ENCODE results near the gene FGF14. TPM values are rescaled to one million over a fixed set of nuclear protein-coding genes. Genes with fewer than 3 reads are reported as not detected.

FGF14 gene
- polyA plus RNA-seq, 1 donor (not counting 4 experiments of a cell fraction or from before 2014, with no cell fraction given) = 0.09 TPM

DNA sequence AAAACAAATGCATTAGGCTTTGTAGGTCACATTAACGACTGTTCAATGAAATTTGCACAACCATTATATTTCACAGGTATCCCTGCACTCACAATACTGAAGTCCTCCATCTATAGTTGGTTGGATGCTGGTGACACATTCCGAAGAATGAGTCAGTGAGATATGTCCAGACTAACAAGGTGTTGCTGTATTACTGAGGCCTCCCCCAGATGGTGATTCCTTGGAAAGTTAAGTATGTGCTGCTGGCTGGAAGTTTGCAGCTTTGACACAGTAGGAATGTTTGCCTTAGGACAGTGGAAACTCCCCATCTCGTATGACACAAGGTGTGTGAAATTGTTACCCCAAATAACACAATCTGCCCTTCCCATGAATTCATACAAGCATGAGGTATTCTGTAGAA lies 46.6 kb downstream of the FGF14 start:
- DNase-seq (ENCODE audit: low read depth, low spot score) = no peak
- Histone ChIP-seq H3K79me2 (ENCODE audit: control insufficient read depth, insufficient read depth, low read length) (no peaks in the 10 kb centered on the region), H3K27me3 (ENCODE audit: control insufficient read depth, extremely low read depth, insufficient read depth, low read length) (no peaks in the 10 kb centered on the region), H3K4me2 (ENCODE audit: control insufficient read depth, extremely low read depth, insufficient read depth, low read depth, low read length) (no peak overlapping the region), H3K4me3 (ENCODE audit: control insufficient read depth in 2 of 3, extremely low read depth in 1 of 3, insufficient read depth in 2 of 3, low read depth in 1 of 3, low read length in 3 of 3) (no peak overlapping the region), H3K27ac (ENCODE audit: control insufficient read depth, insufficient read depth, low read length) (no peak overlapping the region), H3K9ac (ENCODE audit: control insufficient read depth, extremely low read depth, insufficient read depth, low read length) (no peak overlapping the region), H3K9me3 (ENCODE audit: control insufficient read depth, low read depth, low read length) (no peaks in the 10 kb centered on the region), H3K36me3 (ENCODE audit: control insufficient read depth in 2 of 2, extremely low read depth in 1 of 2, insufficient read depth in 2 of 2, low read length in 2 of 2) (no peaks in the 10 kb centered on the region), H3K9me1 (ENCODE audit: control insufficient read depth, extremely low read depth, insufficient read depth, low read length) (no peaks in the 10 kb centered on the region), H3K4me1 (ENCODE audit: control insufficient read depth, extremely low read depth, insufficient read depth, low read length) (no peaks in the 10 kb centered on the region), H4K20me1 (ENCODE audit: control insufficient read depth, extremely low read depth, insufficient read depth, low read length) (no peaks in the 10 kb centered on the region), H2AFZ (ENCODE audit: control insufficient read depth, low read length) (no peak overlapping the region)
- TF ChIP-seq EZH2 (IDR thresholded peaks at IDR 0.05; ENCODE audit: low read length) = no peak
- TF ChIP-seq, protein P1, sequence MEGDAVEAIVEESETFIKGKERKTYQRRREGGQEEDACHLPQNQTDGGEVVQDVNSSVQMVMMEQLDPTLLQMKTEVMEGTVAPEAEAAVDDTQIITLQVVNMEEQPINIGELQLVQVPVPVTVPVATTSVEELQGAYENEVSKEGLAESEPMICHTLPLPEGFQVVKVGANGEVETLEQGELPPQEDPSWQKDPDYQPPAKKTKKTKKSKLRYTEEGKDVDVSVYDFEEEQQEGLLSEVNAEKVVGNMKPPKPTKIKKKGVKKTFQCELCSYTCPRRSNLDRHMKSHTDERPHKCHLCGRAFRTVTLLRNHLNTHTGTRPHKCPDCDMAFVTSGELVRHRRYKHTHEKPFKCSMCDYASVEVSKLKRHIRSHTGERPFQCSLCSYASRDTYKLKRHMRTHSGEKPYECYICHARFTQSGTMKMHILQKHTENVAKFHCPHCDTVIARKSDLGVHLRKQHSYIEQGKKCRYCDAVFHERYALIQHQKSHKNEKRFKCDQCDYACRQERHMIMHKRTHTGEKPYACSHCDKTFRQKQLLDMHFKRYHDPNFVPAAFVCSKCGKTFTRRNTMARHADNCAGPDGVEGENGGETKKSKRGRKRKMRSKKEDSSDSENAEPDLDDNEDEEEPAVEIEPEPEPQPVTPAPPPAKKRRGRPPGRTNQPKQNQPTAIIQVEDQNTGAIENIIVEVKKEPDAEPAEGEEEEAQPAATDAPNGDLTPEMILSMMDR (optimal IDR thresholded peaks at IDR 0.05 in 1 of 3, IDR thresholded peaks at IDR 0.05 in 1 of 3, conservative IDR thresholded peaks at IDR 0.05 in 1 of 3; ENCODE audit: extremely low read depth in 1 of 3, insufficient read depth in 2 of 3, low read length in 3 of 3) = no peak
- dilution Hi-C loops (cut with MboI; ENCODE audit: extremely low pct_ligation_motif_present, low sequenced_read_pairs) = no loop called here
- FAIRE-seq = no peak

DNA sequence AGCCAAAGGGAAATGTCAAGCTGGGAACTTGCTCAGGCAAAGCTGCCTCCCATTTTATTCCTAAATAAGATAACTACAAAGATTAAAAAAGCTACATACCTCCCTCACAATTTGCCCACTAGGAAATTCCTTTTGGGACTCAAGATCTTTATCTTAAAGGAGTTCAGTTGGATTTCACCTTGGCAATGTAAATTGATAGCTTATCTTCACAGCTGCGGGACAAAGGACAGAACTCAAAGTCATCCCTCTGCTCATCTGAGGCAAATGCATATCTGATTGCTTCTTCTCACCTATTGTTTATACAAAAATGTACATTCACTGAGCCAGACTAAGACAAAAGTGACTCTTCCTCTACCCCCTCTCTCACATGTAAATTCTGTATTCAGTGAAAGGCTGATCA lies 47.8 kb downstream of the FGF14 start:
- Histone ChIP-seq H3K27ac (ENCODE audit: control insufficient read depth, insufficient read depth, low read length) (no peak overlapping the region), H2AFZ (ENCODE audit: control insufficient read depth, low read length) (no peak overlapping the region), H3K9me1 (ENCODE audit: control insufficient read depth, extremely low read depth, insufficient read depth, low read length) (no peaks in the 10 kb centered on the region), H3K4me3 (ENCODE audit: control insufficient read depth in 2 of 3, extremely low read depth in 1 of 3, insufficient read depth in 2 of 3, low read depth in 1 of 3, low read length in 3 of 3) (no peak overlapping the region), H3K4me1 (ENCODE audit: control insufficient read depth, extremely low read depth, insufficient read depth, low read length) (no peaks in the 10 kb centered on the region), H3K9ac (ENCODE audit: control insufficient read depth, extremely low read depth, insufficient read depth, low read length) (no peak overlapping the region), H3K36me3 (ENCODE audit: control insufficient read depth in 2 of 2, extremely low read depth in 1 of 2, insufficient read depth in 2 of 2, low read length in 2 of 2) (no peaks in the 10 kb centered on the region), H3K79me2 (ENCODE audit: control insufficient read depth, insufficient read depth, low read length) (no peaks in the 10 kb centered on the region), H4K20me1 (ENCODE audit: control insufficient read depth, extremely low read depth, insufficient read depth, low read length) (no peaks in the 10 kb centered on the region), H3K27me3 (ENCODE audit: control insufficient read depth, extremely low read depth, insufficient read depth, low read length) (no peaks in the 10 kb centered on the region), H3K4me2 (ENCODE audit: control insufficient read depth, extremely low read depth, insufficient read depth, low read depth, low read length) (no peak overlapping the region), H3K9me3 (ENCODE audit: control insufficient read depth, low read depth, low read length) (no peaks in the 10 kb centered on the region)
- TF ChIP-seq EZH2 (IDR thresholded peaks at IDR 0.05; ENCODE audit: low read length) = no peak
- TF ChIP-seq, protein P1 (optimal IDR thresholded peaks at IDR 0.05 in 1 of 3, IDR thresholded peaks at IDR 0.05 in 1 of 3, conservative IDR thresholded peaks at IDR 0.05 in 1 of 3; ENCODE audit: extremely low read depth in 1 of 3, insufficient read depth in 2 of 3, low read length in 3 of 3) = no peak
- no peak for FAIRE-seq
- dilution Hi-C loops (cut with MboI; ENCODE audit: extremely low pct_ligation_motif_present, low sequenced_read_pairs) = no loop called here
- no peak for DNase-seq (ENCODE audit: low read depth, low spot score)

Data from keratinocyte (primary cell).